ENCODE measurements around the gene TEX14.

Gene TEX14

GRCh38 chr17:58677194-58677880, 14.5 kb downstream of the TEX14 start:
- Histone ChIP-seq H3K36me3 (ENCODE audit: control insufficient read depth, insufficient read depth, low read length) (no peaks in the 10 kb centered on the region), H3K4me3 (replicated peaks; ENCODE audit: low read depth, low read length) (no peak overlapping the region), H3K27me3 (replicated peaks; ENCODE audit: control insufficient read depth, insufficient read depth, low read length) (no peaks in the 10 kb centered on the region)
- TF ChIP-seq, protein P1, sequence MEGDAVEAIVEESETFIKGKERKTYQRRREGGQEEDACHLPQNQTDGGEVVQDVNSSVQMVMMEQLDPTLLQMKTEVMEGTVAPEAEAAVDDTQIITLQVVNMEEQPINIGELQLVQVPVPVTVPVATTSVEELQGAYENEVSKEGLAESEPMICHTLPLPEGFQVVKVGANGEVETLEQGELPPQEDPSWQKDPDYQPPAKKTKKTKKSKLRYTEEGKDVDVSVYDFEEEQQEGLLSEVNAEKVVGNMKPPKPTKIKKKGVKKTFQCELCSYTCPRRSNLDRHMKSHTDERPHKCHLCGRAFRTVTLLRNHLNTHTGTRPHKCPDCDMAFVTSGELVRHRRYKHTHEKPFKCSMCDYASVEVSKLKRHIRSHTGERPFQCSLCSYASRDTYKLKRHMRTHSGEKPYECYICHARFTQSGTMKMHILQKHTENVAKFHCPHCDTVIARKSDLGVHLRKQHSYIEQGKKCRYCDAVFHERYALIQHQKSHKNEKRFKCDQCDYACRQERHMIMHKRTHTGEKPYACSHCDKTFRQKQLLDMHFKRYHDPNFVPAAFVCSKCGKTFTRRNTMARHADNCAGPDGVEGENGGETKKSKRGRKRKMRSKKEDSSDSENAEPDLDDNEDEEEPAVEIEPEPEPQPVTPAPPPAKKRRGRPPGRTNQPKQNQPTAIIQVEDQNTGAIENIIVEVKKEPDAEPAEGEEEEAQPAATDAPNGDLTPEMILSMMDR (IDR thresholded peaks at IDR 0.05; ENCODE audit: insufficient read depth, low read length, poor library complexity, severe bottlenecking): no peak
- DNase-seq (ENCODE audit: extremely low read depth, insufficient read length): no peak

- Histone ChIP-seq H3K4me3 (replicated peaks; ENCODE audit: low read depth, low read length) (no peak overlapping the region), H3K27me3 (replicated peaks; ENCODE audit: control insufficient read depth, insufficient read depth, low read length) (no peaks in the 10 kb centered on the region), H3K36me3 (ENCODE audit: control insufficient read depth, insufficient read depth, low read length) (no peaks in the 10 kb centered on the region)
- DNase-seq (ENCODE audit: extremely low read depth, insufficient read length): no peak
- TF ChIP-seq, protein P1 (IDR thresholded peaks at IDR 0.05; ENCODE audit: insufficient read depth, low read length, poor library complexity, severe bottlenecking): no peak
Measured at GRCh38 chr17:58671969-58672368, 19.9 kb downstream of the TEX14 start.

DNA sequence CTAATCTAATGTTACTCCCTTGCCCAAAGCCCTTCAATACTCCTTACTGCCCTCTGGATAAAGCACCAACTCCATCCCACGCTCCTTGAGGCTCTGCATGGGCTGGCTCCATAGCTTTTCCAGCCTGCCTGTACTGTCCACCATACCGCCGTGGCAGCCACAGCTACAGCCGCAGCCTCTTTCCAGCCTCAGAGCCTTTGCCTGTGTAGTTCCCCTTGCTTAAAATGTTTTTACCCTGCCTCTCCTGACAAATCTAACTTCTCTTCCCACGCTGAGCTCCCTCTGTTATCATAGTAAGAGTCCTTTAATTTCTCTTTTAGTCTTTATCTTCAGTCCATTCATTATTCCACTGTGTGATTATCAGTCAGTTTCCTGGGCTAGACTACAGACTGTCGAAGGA, 22.0 kb downstream of the TEX14 start:
- TF ChIP-seq, protein P1 (IDR thresholded peaks at IDR 0.05; ENCODE audit: insufficient read depth, low read length, poor library complexity, severe bottlenecking): no peak
- H3K27me3 ChIP-seq (replicated peaks; ENCODE audit: control insufficient read depth, insufficient read depth, low read length): no peaks in the 10 kb centered on the region
- H3K4me3 ChIP-seq (replicated peaks; ENCODE audit: low read depth, low read length): no peak overlapping the region
- no peak for DNase-seq (ENCODE audit: extremely low read depth, insufficient read length)
- no peaks in the 10 kb centered on the region for H3K36me3 ChIP-seq (ENCODE audit: control insufficient read depth, insufficient read depth, low read length)

DNA sequence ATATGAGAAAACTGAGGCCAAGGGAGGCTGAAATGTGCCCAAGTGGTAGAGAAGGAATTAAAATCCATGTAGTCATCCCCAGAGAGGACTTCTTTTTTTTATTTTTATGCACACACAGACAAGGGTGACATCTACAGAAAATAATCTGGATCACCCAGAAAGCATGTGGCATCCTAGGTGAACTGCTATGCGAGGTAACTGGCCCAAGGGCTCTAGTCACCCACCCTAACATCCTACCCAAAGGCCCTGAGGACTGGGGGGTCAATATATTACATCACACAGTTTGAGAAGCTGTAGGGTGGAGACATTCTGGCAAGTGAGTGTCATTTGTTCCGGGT, 23.3 kb downstream of the TEX14 start:
- no peaks in the 10 kb centered on the region for H3K27me3 ChIP-seq (replicated peaks; ENCODE audit: control insufficient read depth, insufficient read depth, low read length)
- TF ChIP-seq, protein P1 (IDR thresholded peaks at IDR 0.05; ENCODE audit: insufficient read depth, low read length, poor library complexity, severe bottlenecking): no peak

DNA sequence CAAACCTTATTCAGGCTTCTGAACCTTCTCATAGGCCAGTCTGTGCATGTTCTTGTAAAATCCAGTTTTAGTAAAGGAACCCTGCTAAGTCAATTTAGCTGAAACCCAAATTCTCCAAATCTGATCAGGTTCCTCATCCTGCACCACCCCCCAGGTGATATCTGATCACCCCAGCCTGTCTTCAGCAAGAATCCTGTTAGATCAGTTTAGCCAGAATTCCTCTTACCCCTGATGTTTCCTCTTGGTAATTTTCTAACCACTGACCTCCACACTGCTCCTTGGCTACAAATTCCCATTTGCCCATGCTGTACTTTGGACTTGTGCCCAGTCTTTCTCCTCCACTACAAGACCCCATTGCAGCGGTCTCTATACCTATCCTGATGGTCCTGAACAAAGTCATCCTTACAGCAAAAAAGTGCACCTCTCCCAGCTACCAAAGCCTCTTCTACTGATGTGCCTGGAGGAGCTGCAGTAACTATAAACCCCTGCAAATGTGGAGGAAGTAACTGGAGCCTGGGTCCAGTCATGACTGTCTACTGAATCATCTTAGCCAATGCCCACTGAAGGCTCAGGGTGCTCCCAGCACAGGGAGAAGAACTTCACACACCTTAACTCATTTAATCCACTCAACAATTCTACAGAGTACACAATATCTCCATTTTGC, 23.8 kb downstream of the TEX14 start:
- TF ChIP-seq, protein P1 (IDR thresholded peaks at IDR 0.05; ENCODE audit: insufficient read depth, low read length, poor library complexity, severe bottlenecking): no peak
- no peak overlapping the region for H3K4me3 ChIP-seq (replicated peaks; ENCODE audit: low read depth, low read length)
- no peaks in the 10 kb centered on the region for H3K27me3 ChIP-seq (replicated peaks; ENCODE audit: control insufficient read depth, insufficient read depth, low read length)
- H3K36me3 ChIP-seq (ENCODE audit: control insufficient read depth, insufficient read depth, low read length): no peaks in the 10 kb centered on the region
- no peak for DNase-seq (ENCODE audit: extremely low read depth, insufficient read length)

More for the DNA sequence above, 23.3 kb downstream of the TEX14 start:
- Histone ChIP-seq H3K4me3 (replicated peaks; ENCODE audit: low read depth, low read length) (no peak overlapping the region), H3K36me3 (ENCODE audit: control insufficient read depth, insufficient read depth, low read length) (no peaks in the 10 kb centered on the region)
- no peak for DNase-seq (ENCODE audit: extremely low read depth, insufficient read length)
